G401 (cell line): ENCODE measurements around the gene ADAMTS14. TPM values are rescaled to one million over a fixed set of nuclear protein-coding genes. Genes with fewer than 3 reads are reported as not detected.
A peak's percentile ranks its signal among the peaks of the same experiment; 100 is the strongest.

Experiments
- DNase-seq: peaks from one replicate; pipeline ENCODE4 v3.0.0-alpha.2; 2015; ENCODE audit warnings: low spot score
- in situ Hi-C: cut with HindIII; loops from 2 replicates; pipeline ENCODE4 v1.10.0; 2016; ENCODE audit warnings: low sequenced_read_pairs, mixed read lengths
- total RNA-seq: library from RNA; depleted of rRNA; stranded (reverse); fragments of >200 nt; shearing (Covaris generic); gene quantifications from 2 replicates; pipeline ENCODE4 v1.2.3, GENCODE V29; 2014

ADAMTS14 gene
- total RNA-seq, 1 experiment from 2014 or later = 0.03 TPM

DNA sequence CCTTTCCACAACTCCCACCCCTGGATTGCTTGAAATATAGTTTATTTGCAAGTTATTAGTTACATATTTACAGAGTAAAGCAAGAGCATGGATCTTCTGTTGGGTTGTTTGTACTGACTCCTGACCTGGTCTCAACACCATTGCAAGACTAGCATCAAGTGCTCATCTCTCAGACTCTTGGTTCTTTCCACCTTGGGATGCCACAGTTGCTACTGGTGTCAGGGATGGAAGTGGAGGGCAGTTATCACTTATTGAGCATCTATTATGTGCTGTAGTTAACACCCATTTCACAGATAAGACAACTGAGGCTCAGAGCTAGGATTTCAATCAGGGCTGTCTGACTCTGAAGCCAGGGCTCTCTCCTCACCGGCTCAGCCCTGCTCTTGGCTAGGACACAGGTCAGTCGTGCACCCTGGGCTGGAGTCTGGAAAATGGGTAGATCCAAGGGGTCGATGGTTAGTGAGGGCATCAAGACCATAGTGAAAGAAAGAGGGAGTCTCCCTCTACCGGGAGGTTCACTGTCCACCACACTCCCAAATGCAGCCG, 614 bp upstream of the ADAMTS14 start:
- in situ Hi-C loops = no loop called here
- DNase-seq = no peak

DNA sequence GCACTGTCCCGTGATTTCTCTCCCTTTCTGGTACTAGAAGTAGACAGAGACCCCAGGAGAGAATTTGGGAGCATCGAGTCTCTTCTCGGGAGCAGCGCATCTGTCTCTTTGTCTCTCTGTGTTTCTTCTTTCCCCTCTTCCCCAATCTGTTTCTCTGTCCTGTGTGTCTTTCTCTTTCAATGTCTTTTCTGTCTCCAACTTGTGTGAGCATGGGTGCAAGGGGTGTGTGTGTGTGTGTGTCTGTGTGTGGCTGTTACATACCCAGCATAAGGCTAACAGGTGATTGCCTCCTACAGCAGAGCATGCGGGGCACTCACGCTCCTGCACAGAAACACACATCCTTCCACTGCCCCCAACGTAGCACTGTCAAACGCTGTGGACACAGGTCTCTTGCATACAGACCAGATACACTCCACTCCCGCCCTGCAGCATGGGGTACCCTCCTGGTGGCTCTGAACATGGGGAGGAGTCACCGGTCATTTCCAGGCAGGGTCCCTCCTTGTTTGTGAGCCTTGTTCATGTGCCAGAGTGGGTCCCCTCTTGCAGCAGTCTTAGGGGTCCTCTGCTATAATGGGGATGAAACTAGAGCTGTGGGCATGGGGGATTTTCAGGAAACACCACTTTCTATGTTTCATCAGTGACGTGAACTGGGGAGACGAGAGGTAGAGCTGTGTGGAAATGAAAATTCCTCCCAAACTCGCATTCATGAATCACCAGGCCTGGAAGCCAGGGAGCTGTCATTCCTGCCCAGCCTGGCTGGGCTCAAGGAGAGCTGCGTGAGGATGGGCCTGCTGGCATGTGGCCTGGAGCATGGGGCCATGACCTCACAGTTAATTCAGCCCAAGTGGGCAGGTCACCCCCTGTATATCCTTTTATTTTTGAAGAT, 980 bp downstream of the ADAMTS14 start:
- no peak for DNase-seq

DNA sequence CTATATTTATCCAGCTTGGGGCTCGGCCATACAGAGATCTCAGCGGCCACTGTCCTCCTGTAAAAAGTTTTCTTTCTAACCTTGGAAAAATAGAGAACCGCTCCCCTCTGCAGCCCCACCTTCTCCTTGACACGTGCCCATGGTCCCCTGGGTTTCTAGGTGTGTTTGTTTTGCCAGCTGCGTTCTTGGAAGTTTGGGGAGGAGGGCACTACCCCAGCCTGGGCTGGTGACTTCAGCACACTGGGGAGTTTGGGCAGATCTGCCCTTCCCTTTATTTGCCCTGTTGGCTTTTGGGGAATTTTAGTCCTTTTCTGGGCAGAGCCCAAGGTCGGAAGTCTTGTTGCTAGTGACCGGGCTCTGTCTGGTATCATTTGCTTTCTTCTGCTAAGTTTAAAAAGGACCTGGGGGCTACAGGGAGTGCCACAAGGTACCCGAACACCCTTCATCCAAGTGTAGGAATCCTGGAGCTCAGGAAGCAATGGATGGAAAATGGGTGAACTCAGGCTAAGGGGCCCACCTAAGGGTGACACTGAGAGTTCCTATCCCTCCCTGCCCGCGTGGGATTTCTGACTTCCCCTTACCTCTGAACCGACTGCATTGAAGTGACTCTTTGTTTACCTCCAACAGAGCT, 1.7 kb downstream of the ADAMTS14 start:
- in situ Hi-C loops = no loop called here
- DNase-seq = no peak

More for the DNA sequence above, 980 bp downstream of the ADAMTS14 start:
- in situ Hi-C loops = no loop called here

DNA sequence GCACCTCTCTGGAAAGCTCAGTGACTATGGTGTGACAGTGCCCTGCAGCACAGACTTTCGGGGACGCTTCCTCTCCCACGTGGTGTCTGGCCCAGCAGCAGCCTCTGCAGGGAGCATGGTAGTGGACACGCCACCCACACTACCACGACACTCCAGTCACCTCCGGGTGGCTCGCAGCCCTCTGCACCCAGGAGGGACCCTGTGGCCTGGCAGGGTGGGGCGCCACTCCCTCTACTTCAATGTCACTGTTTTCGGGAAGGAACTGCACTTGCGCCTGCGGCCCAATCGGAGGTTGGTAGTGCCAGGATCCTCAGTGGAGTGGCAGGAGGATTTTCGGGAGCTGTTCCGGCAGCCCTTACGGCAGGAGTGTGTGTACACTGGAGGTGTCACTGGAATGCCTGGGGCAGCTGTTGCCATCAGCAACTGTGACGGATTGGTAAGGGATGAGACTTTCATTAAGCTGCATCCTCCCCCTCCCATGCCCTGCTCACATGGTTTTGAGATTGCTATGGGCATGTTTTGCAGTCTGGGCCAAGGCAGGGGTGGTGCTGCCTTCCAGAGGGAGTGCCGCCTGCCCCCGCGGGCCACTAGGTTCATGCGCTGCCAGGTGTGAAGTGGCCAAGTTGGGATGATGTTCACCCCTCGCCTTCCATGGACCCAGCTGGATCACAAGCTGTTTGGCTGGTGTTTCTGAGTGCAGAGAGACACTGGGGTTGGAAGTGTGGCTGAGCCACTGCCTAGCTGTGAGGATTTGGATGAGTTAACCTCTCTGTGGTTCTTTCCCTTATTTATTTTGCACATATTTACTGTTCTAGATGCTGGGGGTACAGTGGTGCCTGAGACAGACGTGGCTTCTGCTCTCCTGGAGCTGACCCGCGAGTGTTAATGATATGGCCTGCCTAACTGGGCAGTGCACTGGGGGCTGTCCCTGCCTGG, 2.5 kb downstream of the ADAMTS14 start:
- in situ Hi-C loops = no loop called here
- no peak for DNase-seq

DNA sequence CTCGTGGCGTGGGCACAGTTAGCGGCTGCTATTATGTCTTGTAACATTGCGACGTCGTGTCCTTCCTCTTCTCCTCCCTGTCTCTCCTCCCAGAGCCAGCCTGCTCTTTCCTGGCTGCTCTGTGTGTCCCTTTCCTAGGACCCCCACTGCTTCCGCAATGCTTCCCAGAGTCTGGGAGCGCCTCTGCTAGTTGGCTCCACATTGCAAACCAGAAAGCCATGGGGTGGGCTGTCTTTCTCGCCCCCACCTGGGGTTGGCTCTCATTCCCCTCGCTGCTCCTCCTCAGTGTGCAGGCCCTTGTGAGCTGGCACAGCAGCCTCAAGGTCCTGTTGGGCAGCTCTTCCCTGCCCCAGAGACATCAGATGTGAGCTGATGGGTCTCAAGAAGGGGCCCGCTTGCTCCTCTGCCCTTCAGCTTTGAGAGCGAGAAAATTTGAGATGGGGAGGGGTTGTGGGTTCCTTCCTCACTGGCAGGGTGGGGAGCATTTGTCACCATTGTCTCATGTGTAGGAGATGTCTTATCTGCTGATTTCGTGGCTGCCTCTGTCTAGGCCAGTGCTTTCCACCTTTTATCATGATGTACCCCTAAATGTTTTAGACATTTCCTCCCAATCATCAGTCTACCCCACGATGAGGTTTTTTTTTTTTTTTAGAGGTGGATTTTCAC, 3.3 kb downstream of the ADAMTS14 start:
- no peak for DNase-seq
- in situ Hi-C loops = no loop called here

DNA sequence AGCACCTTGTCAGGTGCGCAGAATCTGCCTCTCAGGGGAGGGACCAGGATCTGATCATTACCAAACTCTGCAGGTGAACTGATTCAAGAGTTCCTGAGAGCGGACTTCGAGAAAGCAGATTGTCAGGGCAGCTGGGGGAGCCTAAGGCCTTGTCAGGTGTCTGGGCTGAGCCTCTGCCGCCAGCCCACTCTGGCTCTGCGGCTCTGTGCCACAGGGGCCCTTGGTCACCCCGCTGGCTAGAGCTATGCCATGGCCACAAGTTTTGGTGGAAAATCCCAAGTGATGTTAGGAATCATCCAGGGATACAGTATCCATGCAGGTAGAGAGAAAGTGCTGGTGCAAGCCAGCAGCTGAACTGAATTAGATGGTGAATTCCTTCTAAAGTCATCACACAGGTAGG, 4.2 kb downstream of the ADAMTS14 start:
- in situ Hi-C loops = no loop called here
- DNase-seq = no peak

DNA sequence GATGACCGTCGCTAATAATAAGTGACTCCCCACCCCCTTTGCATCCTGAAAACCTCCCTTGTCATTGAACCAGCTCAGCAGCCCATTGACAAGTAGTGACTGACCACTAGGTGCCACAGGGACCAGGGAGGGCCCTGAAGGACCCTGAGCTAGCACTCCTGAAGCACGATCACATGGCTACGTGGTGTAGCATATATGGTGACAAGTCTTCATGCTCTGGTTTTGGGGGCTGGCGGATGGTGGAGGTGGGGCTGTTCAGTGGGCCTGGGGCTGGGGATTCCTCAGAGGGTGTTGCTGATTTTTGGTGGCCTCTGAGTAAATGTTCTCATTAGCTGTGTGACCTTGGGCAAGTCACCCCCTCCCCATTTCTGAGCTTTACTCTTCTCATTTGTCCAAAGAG, 4.7 kb downstream of the ADAMTS14 start:
- in situ Hi-C loops = no loop called here
- no peak for DNase-seq

DNA sequence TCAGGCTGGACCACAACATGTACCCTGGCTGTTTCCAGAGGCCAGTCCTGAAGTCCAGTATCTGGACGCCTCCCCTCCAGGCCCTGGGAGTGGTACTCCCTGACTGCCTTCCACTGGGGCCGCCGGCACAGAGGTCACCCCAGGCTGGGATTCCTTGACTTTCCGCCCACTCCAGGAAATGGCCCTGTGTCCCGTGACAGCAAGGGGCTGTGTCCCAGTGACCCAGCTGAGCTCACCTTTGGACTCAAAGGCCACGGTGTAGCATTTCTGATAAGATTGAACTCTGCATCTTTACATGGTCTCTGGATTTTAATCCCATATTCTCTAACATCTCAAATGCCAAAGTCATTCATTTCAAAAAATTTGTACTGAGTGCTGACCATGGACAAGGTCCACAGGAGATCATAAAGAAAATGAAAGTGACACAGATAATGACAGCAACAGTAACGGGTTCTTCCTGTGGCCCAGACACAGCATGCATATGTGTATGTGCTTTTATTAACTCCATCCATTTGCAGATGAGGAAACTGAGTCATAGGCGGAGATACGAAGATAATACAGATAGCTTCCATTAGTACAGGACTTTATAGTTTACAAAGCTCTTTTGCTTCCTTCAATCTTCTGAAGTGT, 5.4 kb downstream of the ADAMTS14 start:
- in situ Hi-C loops = no loop called here

DNA sequence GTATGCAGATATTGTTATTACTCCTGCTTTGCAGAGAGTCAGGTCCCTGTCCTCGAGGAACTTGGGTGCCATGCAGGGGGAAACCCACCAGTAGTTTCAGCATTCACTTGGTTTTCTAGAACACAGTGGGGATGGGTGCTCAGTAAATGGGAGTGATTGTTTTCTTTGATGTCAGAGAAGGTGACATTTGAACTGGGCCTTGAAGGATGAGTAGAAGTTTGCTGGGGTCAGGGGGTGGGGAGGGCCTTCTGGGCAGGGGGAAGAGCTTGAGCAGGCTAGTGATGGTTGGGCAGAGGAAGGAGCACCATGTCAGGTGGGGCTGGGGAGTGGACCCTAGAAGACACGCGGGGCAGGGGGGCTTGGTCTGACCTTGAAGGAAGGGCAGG, 5.9 kb downstream of the ADAMTS14 start:
- in situ Hi-C loops = no loop called here
- DNase-seq = no peak

More for the DNA sequence above, 5.4 kb downstream of the ADAMTS14 start:
- DNase-seq = no peak

DNA sequence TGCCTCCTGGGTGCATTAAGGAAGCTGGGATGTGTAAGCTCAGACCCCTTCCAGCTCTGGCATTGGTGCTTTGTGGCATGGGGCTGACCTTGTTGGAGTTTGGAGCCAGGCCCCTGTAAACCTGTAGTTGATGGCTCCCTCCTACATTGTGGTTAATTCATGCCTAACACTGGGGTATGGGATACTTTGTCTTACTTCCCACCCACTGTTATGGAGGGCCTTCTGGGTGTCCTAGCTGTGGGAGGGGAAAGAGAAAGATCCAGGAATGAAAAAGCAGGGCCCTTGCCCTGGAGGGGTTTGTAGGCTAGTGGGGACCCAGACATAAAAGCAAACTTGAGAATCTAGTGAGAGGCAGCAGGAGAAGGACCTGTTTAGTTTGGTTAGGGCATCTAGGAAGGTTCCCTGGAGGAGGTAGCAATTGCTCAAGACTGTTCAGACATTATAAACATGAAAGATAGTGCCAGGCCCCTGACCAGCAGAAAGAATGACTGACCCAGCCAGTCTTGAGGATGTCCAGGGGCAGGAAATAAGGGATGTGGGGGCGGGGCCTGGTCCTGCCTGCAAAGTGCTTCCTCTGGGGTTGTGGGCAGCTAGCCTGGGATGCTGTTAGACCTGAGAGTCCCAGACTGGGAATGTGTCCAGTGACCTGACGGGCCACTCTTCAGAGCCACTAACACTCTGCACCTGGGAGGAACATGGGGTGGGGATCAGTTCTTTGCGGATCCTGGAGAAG, 6.6 kb downstream of the ADAMTS14 start:
- in situ Hi-C loops = no loop called here
- no peak for DNase-seq

DNA sequence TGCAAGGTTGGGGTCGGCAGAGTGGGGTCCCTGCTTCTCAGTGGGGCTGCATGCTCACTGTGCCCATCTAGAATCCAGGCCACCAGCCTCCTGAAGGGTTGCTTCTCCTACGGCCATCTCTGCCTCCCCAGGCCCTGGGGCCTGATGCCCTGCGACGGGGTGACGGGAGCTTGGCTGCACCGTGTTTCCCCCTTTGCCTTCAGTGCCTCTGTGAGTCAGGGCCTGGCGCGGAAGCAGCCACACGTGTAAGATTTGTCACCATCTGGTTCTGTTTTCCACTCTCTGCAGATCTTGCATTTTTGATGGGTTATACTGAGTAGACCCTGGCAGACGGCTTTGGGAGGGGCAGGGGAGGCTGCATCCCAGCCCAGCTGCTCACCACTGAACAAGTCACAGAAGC, 7.2 kb downstream of the ADAMTS14 start:
- peak; percentile 7 for DNase-seq
- in situ Hi-C loops = no loop called here

DNA sequence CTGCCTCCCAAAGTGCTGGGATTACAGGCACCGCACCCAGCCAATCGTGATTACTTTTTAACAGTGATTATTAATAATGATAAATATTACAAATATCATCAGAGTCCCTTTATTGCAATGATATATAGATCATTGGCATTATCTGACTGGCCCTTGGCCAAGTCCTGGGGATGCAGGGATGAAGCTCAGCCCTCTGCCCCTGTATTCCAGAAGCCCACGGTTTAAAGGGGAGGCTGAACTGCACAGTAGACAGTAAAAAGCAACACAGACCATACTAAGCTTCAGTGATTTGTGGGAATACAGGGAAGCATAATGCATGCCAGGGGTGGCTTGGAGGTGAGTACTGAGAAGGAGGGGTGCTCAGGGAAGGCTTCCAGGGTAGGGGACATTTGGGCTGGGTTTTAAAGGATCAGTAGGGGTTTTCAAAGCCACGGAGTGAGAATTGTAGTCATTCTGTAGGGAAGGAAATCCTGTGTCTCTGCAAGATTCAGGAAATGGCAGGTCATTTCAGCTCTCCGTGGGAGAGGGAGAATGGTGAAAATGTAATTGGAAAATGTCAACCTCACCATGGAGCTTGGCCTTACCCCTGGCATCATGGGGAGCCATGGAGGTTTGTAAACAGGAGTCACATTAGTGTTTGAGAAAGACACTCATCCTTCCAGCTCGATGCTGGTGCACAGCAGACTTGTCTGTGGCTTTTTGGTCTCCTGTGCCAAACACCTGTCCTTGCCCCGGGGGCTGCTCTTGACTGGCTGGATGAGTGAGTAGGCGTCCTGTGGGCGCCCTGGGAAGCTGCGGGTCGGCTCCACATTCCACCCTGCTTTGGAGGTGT, 8.8 kb downstream of the ADAMTS14 start:
- in situ Hi-C loops = no loop called here
- DNase-seq = no peak

DNA sequence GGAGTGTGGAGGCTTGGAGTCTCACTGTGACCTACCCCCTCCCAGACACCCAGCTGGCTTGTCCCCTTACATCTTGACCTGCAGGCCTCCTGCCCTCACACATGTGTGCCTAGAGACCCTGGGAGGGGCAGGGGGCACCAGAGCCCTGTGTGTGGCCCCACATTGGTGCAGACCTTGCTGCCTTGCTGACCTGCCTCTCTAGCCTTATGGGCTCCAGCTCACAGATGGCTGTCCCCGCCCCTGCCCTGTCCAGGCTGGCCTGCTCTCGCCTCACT, 9.4 kb downstream of the ADAMTS14 start:
- in situ Hi-C loops = no loop called here
- DNase-seq = no peak

DNA sequence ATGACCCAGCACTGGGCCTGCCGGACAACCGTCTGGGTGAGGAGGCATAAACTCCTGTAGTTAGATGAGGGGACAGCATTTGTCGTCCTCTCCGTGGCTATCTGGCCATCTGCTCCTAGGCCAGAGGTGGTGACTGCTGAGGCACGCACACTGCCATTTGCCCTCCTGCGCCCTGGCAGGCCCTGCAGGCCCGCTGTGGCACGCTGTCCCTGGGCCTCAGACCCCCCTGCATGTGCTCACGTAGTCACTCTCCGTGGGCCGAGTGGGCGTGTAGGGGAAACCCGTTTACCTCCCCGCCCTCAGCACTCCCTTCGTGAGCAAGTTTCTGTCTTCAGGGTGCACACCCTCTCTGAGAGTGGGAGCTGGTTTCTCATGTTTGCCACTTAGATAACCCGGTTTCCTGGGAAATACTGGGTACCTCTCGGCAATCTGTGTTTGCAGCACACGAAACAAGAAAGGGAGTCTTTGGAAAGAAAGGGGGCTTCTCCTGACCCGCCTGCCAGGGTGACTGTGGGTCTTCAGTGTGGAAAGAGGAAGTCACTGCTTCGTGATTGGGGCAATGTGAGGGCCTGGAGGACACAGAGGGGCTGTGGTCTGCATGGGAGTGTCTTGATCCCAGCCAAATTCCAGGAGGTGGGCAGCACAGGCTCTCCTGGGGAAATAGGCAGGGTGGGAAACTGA, 10.8 kb downstream of the ADAMTS14 start:
- no peak for DNase-seq
- in situ Hi-C loops = no loop called here

DNA sequence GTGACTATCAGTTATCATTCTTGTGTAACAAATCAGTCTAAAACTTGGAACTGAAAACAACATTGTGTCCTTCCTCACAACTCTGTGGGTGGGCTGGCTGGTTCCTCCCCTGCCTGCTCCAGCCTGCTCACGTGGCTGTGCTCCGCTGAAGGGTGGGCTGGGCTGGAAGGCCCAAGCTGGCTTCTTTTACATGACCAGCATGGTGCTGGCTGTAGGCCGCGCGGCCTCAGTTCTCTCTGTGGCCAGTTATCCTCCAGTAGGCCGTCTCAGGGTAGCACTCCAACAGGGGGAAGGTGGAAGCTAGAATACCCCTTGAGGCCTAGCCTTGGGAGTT, 11.3 kb downstream of the ADAMTS14 start:
- no peak for DNase-seq
- in situ Hi-C loops = no loop called here

DNA sequence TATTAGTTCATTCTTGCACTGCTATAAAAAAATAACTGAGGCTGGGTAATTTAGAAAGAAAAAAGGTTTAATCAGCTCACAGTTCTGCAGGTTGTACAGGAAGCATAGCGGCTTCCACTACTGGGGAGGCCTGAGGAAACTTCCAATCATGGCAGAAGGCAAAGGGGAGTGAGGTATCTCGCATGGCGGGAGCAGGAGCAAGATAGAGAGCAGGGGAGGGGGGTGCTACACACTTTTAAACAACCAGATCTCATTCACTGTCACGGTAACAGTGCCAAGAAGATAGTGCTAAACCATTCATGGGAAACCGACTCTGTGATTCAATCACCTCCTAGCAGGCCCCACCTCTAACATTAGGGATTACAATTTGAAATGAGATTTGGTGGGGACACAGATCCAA, 11.6 kb downstream of the ADAMTS14 start:
- in situ Hi-C loops = no loop called here
- DNase-seq = no peak

DNA sequence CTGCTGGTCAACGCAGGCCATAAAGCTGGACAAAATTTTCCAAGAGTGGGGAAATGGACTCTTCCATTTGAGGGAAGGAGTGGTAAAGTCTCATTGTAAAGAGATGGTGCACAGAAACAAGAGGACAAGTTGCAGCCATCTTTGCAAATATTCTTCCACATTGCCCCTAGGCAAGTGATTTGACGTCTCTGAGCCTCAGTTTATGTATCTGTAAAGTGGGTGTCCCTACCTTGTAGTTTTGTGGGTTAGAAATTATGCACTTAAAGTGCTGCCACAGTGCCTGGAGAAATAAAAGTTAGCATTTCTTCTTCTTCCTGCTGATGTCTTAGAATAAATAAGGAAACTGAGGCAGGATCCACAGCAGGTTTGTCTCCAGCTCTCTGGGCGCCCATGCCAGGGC, 12.1 kb downstream of the ADAMTS14 start:
- no peak for DNase-seq
- in situ Hi-C loops = no loop called here
